GM19240 (cell line): ENCODE data around the gene OAS3.
"Not testable (repeated sequence)": the region's sequence is repeated elsewhere in the genome, so short reads cannot be mapped to it uniquely, and the experiment has no call there.

Source experiments
- DNase-seq: peaks from one replicate; pipeline ENCODE4 v3.0.0; 2011; ENCODE audit warnings: low spot score; ENCODE audit not compliant: insufficient read length

The OAS3 gene, protein sequence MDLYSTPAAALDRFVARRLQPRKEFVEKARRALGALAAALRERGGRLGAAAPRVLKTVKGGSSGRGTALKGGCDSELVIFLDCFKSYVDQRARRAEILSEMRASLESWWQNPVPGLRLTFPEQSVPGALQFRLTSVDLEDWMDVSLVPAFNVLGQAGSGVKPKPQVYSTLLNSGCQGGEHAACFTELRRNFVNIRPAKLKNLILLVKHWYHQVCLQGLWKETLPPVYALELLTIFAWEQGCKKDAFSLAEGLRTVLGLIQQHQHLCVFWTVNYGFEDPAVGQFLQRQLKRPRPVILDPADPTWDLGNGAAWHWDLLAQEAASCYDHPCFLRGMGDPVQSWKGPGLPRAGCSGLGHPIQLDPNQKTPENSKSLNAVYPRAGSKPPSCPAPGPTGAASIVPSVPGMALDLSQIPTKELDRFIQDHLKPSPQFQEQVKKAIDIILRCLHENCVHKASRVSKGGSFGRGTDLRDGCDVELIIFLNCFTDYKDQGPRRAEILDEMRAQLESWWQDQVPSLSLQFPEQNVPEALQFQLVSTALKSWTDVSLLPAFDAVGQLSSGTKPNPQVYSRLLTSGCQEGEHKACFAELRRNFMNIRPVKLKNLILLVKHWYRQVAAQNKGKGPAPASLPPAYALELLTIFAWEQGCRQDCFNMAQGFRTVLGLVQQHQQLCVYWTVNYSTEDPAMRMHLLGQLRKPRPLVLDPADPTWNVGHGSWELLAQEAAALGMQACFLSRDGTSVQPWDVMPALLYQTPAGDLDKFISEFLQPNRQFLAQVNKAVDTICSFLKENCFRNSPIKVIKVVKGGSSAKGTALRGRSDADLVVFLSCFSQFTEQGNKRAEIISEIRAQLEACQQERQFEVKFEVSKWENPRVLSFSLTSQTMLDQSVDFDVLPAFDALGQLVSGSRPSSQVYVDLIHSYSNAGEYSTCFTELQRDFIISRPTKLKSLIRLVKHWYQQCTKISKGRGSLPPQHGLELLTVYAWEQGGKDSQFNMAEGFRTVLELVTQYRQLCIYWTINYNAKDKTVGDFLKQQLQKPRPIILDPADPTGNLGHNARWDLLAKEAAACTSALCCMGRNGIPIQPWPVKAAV

DNA sequence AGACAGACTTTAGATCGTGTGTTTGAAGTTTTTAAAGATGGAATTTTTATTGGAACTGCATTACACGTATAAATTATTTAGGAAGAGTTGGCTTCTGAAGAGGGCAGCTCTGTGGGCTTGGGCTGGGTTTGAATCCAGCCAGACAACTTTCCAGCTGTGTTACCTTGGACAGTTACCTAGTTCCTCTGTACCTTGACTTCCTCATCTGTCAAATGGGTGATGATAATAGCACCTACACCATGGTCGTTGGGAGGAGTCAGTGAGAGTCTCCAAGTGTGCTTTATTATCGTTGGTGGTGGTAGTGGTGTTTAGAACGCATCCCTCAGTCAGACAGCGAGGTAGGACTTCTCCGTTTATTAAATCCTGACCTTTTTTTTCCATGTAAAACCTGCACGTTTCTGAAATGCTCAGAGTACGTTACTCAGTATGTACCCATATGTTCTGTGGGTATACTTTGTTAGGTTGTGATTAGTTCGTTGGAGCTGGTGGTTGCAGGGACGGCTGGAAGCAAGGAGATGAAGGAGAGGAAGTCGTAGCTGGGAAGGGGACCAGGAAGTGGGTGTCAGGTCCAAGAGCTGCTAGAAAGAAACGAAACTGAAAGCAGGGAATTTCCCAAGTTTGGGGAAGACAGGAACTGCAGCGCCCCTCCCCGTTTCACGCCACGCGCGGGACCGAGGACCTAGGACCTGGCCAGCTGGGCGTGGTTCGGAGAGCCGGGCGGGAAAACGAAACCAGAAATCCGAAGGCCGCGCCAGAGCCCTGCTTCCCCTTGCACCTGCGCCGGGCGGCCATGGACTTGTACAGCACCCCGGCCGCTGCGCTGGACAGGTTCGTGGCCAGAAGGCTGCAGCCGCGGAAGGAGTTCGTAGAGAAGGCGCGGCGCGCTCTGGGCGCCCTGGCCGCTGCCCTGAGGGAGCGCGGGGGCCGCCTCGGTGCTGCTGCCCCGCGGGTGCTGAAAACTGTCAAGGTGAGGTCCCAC lies at the start of gene OAS3:
OAS3 (plus strand) TSS at position 734 of the 979 bp plus-strand sequence; CDS start at position 791, 57 bp downstream.
- DNase-seq, result peak; percentile 28

DNA sequence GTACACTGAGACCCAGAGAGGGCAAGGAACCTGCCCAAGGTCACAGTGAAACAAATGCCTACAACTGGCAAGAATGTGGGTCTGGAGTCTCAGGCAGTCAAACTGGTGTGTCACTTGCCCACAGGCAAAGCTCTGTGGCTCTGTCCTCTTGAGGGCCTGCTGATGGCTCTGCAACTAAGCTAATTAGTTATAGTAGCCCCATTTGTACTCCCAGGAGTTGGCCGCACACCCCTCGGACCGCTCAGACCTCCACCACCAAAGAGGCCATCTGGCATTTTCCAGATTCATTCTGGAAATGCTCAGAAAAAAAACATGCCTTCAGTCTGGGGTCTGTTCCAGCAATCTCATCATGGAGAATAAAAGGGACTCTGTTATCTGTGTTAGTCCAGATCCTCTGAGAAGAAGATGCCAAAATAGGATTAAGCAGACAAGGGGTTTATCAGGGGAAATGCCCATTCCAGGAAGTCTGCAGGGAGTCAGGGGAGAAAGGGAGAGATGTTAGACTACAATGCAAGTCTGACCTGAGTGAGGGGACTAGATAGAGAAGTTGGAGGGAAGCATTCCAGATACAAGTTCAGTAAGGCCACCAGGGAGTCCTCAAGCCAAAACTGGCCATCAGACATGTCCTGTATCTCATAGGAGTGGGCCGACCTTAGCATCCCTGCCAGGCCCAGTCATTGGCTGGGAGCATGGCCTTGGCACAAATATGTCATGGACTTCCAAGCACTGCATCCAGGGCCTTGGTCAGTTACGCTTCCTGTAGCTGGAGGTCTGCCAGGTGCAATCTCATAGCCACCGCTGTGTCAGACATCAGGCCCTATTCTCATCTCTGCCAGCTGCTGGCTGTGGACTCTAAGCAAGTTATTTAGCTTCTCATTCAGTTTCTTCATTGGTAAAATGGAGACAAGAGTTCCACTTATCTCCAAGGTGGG lies 46.9 kb upstream of the OAS3 start:
- DNase-seq, result no peak

DNA sequence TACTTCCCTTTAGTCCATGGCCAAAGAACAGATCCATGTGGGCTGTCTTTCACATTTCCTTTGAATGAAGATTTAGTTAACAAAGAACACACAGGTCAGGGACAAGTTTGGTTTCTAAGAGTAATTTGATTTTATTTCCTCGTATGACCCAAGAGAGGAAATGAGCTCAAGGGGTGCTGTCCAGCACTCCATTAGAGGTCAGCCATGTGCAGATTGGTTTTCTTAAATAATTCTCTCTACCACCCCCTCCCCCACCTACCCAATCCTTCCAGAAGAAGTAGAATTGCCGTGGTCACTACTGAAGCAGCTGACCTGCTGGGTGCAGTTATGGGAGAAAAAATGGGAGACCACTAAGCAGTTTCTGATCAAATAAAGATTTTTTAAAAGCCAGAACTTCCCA lies 45.4 kb upstream of the OAS3 start:
- no peak for DNase-seq

DNA sequence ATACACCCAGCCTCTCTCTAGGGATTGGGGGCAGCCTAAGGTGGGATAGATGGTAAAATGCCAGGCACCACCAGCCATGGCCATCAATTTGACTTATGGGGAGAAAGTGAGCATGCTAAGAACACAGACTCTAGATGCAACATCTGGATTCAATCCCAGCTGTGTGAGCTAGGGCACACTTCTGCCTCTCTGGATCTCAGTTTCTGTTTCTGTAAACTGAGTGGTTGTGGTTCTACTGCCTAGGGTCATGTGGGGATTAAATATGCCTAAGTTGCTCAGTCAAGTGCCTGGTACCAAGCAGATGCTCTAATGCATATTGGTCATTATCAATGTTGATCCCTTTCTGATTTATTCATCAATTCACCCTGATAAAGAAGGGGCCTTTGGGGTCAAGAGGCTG lies 44.1 kb upstream of the OAS3 start:
- peak; percentile 23 for DNase-seq

DNA sequence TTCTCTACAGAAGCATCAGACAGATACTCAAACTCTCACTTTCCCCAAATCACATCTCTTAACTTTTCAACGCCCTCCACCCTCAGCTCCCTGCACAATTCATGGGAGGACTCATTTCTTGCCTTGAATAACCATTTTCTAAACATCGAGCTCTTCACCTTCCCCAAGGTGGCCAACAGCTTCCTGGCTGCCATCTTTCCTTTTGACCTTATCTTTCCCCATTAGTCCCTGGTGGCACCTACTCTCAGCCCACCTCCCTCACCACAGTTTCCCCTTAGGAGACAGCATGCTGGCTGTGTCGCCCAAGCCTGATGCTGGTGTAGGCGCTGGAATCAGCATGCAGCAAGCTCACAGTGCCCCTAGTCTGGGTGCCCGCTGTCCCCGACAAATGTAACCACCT lies 39.9 kb upstream of the OAS3 start:
- DNase-seq, result no peak

DNA sequence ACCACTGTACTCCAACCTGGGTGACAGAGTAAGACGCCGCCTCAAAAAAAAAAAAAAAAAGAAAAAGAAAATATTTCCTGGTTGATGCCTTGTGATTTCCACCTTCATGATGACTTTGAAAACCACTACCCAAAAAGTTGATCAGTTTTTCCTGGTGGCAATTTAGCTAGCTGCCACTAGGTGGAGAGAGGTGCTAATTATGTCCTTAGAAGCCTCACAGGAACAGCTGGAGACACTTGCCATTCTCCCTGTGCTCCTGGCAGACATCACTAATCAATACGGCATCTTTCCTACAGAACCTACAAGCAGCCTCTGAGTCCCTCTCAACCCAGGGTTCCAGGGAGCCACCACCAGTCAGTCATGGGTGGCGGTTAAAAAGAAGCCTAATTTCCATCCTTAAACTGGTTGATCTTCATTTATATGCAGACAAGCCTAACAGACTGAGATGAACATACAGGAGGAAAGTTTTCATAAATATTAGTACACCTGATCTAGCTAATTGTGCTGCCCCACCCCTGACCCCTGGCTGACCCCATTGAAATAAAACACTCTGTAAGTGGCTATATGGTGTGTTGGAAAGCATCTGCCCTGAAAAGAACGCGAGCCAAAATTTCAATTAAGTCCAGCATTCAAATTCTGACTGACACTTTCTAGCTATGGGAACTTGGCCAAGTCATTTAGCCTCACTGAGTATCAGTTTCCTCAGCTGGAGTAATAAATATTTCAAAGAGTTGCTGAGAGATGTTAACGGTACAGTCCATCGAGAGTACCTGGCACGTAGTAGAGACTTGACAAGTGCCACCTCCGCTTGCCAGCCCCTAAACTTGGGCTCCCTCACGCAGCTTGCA lies 37.8 kb upstream of the OAS3 start:
- peak; percentile 56 for DNase-seq

DNA sequence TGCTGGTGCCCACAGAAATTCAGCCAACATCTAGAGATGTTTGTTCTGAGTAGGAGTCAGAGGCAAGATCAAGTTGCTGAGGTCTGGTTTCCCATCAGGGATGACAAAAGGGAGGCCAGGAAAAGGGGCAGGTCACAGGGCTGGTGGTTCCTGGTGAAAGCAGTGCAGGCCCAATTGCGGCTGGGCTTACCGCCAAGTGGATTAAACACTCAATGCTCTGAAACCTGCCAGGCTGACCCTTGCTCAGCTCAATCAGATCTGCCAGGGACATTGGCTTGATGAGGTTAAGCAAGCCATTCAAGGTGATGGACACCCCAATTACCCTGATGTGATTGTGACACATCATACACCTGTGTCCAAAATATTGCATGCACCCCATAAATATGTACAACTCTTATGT lies 37.0 kb upstream of the OAS3 start:
- no peak for DNase-seq

DNA sequence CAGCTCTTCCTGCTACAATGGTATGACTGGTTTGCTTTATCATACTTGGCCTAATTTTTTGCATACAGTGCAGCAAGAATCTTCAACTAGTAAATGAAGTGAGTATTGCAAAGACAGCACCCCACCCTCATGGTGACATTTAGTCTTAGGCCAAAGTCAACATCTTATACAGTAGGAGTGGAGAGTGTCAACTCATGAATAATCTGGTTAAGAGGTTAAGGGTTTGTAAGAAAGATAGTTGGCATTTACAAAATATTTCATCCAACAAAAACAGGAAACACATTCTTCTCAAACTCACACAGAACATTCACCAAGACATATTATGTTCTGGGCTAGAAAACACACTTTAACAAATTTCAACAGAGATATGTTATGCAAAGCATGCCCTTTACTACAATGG lies 33.7 kb upstream of the OAS3 start:
- no peak for DNase-seq

DNA sequence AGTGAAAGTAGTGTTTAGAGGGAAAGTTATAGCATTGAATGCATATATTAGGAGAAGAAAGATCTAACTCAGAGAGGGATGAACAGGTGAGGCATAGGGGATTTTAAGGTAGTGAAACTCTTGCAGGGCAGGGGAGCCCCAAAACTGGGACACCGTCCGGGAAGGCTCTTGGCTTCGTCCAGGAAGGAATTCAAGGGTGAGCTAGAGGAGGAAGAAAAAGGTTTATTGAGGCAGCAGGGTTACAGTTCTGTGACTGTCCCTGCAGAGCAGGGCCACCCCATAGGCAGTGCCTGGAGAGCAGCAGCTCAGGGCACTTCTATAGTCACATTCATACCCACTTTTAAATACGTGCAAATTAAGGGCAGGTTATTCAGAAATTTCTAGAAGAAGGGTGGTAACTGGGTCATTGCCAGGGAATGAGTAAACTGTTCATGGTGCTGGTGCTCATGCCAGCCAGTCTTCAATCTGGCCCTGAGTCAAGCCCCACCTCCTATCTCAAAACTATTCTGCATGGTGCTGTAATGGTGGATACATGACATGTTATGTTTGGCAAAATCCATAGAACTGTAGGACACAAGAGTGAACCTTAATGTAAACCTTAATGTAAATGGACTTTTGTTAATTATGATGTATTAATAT lies 32.7 kb upstream of the OAS3 start:
- DNase-seq, result no peak

DNA sequence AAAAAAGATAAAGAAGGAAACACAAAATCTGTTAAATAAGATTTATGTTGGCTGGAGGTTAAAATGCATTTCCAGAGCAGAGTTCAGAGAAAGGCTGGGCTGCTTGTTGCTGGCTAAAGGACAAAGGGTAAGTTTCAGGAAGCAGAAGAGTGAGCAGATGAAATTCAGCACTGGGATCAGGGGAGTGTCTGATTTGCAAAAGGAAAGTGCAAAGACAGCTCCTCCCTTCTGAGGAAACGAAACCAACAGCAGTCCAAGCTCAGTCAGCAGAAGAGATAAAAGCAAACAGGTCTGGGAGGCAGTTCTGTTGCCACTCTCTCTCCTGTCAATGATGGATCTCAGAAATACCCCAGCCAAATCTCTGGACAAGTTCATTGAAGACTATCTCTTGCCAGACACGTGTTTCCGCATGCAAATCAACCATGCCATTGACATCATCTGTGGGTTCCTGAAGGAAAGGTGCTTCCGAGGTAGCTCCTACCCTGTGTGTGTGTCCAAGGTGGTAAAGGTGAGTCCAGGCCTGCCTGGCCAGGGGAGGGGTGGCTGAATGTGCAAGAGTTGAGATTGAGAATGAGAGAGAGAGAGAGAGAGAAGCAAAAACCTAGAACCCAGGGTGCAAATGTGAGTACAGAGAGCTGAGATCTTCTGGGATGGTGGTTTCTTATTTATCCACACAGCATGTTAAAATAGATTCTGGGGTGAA lies 31.4 kb upstream of the OAS3 start, which contains the start of gene OAS1:
OAS1 (plus strand) TSS at position 251 of the 703 bp plus-strand sequence; CDS start at position 329, 78 bp downstream.
- peak; percentile 38 for DNase-seq

DNA sequence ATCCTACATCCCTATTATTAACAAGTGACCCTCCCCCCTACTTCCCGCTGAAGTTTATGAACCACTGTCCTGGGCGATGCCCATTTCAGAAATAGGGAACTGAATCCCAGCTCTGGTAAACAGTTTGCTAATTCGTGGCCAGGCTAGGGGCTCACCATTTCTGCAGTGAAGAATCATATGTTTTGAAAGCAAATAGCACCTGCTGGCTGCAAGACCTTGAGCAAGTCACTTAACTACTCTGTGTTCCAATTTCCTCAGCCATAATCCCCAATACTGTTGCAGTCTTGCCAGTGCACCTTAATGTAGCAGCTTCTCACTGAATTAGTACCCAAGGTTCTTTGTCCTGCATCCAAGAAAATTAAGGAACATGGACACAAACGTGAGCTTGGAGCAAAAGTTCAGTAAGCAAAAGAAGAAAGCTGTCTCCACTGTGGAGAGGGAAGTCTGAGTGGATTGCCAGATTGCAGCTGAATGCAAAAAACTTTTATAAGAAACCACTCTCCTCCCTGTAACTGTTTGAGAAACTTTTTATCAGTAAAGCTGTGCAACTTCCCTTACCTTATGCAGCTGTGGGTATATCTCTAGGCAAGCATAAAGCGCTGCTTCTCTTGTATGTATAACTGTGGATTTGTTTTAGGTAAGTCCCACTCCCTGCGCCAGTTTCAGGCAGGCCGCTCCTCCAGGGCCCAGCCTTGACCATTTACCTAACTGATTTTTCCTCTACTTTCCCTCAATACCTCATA lies 30.7 kb upstream of the OAS3 start:
- no peak for DNase-seq

DNA sequence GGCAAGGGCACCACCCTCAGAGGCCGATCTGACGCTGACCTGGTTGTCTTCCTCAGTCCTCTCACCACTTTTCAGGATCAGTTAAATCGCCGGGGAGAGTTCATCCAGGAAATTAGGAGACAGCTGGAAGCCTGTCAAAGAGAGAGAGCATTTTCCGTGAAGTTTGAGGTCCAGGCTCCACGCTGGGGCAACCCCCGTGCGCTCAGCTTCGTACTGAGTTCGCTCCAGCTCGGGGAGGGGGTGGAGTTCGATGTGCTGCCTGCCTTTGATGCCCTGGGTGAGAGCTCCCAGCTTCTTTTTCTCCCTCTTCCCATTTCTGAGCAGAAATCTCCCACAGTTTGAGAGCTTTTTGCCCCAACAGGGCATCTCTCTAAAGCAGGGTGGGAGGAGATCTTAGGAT lies 29.7 kb upstream of the OAS3 start:
- no peak for DNase-seq

DNA sequence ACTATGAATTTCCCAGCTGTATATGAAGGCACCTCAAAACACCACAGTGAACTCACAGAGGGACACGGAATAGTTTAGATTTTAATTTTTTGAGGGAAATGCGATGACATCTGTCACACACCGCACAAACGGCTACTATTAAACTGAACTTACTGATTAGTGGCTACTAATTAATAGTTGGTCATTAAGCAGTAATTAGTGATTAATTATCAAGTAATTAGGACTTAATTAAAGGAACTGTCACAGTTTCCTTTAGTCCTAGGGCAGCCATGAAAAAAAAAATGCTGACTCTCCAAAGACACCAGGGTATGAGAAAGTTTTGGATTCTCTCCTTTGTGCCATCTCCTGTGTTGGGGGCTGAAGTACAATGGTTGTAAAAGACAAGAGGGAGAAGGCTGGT lies 28.6 kb upstream of the OAS3 start:
- no peak for DNase-seq

DNA sequence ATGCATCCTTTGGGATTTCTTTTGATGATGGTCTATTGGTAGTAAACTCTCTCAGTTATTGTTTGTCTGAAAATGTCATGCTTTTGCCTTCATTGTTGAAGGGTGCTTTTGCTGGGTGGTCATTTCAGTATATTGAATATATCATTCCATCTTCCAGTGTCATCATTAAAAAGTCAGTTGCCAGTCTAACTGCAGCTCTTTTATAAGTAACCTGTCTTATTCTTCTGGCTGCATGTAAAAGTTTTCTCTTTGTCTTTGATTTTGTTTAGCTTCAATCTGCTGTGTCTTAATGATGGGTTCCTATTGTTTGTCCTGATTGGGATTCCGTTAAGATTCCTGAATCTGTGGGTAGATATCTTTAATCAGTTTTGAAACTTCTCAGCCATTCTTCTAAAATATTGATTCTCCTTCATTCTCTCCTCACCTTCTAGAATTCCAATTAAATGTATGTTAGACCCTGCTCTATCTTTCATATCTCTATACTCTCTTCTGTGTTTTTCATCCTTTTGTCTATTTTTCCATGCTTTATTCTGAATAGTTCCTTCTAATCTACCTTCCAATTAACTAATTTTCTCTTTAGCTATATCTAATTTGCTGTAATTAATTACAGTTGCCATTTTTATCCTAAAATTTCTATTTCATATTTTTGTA lies 25.1 kb upstream of the OAS3 start:
- DNase-seq, result no peak

DNA sequence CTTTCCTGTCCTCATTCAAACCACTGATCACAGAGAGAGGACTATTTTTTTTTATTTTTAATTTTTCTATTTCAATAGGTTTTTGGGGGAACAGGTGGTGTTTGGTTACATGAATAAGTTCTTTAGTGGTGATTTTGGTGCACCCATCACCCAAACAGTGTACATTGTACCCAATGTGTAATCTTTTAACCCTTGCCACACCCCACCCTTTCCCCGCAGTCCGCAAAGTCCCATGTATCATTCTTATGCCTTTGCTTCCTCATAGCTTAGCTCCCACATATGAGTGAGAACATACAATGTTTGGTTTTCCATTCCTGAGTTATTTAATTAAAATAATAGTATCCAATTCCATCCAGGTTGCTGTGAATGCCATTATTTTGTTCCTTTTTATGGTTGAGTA lies 24.4 kb upstream of the OAS3 start:
- DNase-seq, result not testable (repeated sequence)

DNA sequence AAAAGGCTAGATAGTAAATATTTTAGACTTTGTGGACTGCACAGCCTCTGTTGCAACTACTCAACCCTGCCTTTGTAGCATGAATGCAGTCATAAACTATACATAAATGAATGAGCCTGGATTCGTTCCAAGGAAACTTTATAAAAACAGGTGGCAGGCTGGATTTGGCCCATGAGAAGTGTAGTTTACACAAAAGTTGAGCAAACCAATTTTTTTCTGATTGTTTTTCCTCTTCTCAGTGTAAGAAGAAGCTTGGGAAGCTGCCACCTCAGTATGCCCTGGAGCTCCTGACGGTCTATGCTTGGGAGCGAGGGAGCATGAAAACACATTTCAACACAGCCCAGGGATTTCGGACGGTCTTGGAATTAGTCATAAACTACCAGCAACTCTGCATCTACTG lies 22.0 kb upstream of the OAS3 start:
- DNase-seq, result no peak
